GM19023 (cell line): ENCODE data around the gene JDP2.

Experiments
- ATAC-seq: cut with Tn5 transposase; IDR thresholded peaks from one replicate; pipeline ENCODE4 v1.9.1; 2021; ENCODE audit warnings: mild to moderate bottlenecking, moderate library complexity; ENCODE audit not compliant: unreplicated experiment

JDP2 gene

DNA sequence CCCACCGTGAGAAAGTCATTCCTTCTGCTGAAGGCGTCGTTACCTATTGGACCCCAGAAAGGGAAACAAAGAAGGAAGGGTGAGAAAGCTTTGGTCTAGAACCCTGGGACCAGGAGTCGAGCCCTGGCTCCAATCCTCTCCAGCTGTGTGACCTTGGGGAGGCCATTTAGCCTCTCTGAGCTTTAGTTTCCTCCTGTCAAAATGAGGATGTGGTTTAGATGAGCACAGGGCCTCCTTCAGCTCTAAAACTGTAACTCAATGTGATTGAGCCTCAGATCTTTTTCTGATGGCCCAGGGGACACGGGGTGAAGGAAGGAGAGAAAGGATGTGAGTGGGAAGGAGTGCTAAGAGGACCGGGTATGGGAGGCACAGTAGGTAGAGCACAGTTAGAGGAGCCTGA lies 7.7 kb downstream of the JDP2 start:
- no peak for ATAC-seq

DNA sequence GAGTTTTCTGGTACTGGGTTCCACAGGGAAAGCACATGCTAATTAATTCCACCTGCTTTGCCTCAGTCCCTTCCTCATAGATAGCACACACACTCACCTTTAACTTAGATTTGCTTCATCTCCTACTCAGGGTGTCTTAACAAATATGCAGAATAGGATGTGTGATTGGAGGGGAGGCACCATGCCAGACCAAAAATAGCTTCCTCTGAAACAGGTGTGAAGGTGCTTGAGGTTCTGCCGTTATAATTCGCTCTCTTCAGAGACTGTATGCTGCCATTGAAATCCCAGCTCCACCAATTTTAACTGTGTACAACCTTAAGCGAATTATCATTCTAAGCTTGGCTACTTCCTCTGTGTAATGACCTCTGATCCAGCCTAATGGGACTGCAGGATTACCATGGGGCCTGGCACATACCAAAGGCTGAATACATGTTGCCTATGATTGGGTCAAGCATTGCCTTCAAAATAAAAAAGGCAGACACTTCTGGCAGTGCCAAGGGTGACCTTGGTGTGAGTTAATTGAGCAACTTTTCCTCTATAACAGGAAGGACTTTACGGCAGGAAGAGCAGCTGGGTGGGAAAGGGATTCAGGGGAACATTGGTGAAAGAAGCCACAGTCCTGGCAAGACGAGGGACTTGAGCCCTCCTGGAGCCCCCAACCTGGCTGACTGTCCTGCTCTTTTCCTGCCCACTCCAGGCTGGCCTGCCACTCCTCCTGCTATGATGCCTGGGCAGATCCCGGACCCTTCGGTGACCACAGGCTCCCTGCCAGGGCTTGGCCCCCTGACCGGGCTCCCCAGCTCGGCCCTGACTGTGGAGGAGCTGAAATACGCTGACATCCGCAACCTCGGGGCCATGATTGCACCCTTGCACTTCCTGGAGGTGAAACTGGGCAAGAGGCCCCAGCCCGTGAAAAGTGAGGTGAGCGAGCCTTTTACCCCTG lies 9.7 kb downstream of the JDP2 start:
- ATAC-seq = no peak

DNA sequence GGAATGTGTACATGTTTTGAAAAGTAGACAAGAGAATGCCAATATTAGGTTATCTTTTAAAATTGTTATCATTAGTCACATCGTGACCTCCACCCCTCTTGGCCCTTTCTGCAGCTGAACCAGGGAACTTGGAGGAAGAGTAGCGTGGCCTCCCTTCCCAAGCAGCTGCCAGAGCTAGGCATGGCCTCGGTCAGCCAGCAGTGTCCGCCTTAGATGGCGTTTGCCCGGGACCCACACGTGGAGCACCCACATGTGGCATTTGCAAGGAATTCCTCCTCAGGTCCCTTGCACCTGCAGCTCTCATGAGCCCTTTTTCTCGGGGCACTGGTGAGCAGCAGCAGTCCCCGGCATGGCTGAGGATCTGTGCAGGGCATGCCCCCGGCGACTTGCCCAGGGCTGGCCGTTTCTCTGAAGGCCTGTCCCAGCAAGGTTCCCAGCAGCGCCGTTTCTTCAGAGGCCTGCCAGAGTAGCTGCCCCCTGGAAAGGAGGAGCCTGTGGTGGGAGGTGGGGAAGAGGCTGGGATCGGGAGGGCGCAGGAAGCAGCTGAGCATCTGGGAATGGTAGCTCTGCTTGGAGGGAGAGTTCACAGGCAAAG lies 10.8 kb downstream of the JDP2 start:
- no peak for ATAC-seq

DNA sequence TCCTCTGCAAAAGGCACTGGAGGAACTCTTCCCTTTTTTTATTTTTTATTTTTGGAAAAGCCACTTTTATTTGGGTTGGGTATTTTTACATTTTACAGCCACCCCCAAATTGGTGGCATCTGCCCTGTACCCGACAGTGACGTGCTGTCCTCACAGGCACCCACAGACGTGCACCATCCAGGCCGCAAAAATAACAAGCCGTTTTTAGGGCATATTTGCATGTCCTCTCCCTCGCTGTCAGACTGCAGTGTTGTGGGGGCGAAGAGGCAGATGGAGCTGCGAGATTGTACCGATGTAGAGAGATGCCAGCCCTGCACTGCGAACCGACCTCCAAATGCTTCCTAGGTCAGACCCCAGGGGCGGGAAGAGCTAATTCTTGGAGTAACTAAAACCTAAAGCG lies 12.2 kb downstream of the JDP2 start:
- ATAC-seq = no peak

DNA sequence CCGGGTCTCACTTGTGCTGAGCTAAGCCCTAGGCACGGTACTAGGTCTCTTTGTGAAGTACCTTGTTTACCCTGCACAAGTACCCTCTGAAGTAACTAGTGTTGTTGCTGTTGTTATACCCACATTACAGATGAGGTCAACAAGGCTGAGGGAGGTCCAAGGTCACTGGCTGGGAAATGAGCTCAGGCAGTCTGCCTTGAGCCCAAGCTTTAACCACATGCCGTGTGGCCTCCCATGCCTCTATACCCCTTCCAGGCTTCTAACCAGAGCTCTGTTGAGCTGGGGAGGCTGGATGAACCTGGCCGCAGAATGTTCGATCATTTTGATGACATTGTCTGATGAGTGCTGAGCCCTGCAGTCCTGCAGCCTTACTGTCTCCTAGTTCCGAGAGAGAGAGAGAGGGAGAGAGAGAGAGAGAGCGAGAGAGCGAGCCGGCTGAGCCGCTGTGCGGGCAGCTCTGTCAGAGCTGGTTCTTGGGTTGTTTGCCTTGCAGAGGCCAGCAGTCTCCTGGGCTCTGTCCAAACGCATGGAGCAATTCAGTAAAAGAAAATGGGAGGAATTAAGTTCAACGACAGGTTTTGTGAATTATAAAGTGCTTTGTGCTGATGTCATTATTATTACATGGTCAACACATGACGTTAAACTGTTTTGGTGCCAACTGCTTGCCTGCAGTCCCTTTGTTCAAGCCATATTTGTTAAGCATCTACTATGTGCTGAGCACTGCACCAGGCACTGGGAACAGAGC lies 13.1 kb downstream of the JDP2 start:
- ATAC-seq = no peak

DNA sequence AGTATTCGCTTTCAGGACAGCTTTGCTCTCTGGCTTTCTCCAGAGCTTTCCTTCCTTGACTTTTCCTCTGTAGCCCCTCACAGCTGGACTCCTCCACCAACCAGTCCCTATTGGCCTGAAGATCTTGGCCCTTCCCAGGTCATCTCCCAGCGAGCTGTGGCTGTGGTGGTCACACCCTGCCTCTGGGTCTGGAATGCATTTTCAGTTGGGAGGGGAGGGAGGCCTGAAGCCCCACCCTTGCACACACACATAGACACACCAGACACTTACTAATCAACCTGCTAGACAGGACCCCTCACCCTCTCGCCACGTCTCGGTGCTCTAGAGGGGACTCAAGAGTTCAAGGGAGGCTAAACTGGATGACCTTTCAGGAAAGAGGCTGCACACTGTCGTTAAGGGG lies 13.9 kb downstream of the JDP2 start:
- no peak for ATAC-seq

DNA sequence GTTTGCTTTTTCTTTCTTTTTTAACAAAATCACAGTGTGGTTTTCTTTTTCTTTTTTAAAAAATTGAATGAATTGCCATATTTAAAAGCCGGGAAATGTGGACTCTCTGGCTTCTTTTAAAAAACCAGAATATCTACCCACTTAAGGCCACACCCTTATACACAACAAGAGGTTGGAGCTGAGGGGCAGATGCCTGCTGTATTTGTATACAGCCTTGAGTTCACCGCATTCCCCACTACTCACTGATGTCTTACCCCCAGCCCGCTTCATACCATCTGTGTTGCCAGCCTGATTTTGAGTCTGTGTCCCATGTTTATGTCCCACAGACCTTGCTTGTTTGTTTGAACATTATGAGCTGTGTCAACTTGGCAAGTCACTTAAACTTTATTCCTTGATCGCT lies 14.3 kb downstream of the JDP2 start:
- ATAC-seq = no peak

DNA sequence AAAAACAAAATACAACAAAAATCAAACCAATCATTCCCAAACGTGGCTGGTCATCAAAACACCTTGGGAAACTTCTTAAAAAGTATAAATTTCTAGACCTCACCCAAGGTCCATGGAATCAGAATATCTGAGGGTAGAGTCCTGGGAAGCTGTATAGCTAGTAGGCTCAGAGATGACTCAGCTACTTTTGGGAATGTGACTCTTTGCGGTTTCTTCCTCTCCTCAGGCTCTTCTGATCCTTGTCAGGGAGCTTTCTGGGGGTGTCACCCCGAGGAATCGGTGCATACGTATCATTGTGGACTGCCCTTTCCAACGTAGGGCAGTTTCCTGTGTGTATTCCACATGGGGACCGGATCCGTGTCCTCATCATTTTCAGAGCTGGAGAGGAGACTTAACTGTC lies 14.8 kb downstream of the JDP2 start:
- no peak for ATAC-seq

DNA sequence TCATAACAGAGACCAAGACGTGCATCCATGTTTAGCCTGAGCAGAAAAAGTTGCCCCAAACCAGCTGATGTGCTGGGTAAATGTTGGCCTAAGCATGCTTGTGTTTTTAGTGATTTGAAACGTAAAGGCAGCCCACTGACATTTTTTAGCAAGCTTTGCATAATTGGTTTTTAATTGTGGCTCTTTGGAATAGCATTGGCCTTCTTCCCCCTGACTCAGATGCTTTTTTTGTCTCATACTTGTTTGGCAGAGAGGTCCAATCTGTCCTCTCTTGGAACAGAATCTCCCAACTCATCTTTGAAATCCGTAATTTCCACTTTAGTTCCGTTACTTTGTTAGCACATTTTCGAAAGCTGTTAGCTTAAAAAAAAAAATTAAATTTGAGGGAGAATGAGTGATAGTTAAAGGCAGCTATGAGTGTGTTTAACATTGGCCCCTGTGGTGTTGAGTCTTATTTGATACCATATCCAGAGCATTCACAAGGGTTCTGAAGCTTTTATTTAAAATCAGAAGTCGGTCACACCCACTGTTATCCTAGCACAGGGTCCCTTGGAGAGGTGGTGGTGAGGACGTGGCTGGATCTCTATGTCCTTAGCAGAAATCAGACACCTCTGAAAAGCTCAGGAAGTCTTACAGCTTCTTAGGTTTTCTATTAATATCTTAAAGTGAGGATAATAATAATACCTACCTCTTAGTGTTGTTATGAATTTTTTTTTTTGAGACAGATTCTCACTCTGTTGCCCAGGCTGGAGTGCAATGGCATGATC lies 15.6 kb downstream of the JDP2 start:
- no peak for ATAC-seq

DNA sequence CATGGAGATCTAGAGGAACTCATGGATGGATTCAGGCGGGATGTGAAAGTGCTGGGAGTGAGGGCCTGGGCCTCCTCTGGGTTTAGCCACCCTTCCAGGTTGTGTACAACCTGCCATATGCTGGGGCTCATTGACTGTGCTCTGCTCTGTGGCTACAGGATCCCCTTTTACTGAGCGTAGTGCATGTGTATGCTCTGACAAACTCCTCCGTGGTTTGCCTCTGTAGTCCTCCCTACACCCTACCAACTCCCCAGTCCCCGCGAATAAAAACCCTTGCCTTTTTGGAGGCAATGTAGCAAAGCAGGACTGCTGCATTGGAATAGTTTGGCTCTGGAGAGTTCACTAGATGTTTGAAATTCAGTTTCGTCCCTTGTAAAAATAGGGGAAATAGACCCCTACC lies 17.4 kb downstream of the JDP2 start:
- no peak for ATAC-seq

DNA sequence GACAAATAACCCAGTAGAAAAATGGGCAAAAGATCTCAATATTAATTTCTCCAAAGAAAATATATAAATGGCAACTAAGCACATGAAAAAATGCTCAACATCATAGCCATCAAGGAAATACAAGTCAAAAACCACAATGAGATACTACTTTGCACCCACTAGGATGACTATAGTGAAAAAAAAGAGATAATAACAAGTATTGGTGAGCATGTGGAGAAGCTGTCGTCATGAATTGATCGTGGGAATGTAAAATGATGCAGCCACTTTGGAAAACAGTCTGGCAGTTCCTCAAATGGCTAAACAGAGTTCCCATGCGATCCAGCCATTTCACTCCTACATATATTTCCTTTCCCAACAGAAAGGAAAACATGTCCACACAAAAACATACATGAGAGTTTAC lies 18.1 kb downstream of the JDP2 start:
- no peak for ATAC-seq

DNA sequence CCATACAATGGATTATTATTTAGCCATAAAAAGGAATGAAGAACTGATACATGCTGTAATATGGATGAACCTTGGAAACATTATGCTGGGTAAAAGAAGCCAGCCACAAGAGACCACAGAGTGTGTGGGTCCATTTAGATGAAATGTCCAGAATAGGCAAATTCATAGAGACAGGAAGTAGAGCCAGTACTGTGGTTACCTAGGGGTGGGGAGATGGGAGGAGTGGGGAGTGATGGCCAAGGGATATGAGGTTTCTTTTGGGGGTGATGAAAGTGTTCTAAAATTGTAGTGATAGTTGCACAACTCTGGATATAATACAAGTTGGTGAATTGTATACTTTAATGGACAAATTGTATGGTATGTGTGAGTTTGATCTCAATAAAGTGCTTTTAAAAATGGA lies 18.6 kb downstream of the JDP2 start:
- no peak for ATAC-seq

DNA sequence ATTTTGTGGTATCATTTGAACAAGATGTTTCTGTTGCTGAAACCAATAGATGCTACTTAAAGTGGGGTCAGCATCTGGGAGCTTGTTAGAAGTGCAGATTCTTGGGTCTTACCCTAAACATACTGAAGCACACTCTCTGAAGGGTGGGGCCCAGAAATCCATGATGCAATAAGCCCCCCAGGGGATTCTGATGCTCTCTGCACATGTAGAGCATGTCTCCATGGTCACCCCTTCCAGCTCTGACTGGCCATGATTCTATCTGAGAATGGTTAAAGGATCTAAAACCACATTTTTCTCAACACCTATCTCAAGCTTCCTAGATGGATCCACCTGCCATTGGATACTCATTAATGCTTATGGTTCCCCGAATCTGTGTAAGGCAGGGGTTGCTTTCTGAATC lies 20.4 kb downstream of the JDP2 start:
- ATAC-seq = no peak

DNA sequence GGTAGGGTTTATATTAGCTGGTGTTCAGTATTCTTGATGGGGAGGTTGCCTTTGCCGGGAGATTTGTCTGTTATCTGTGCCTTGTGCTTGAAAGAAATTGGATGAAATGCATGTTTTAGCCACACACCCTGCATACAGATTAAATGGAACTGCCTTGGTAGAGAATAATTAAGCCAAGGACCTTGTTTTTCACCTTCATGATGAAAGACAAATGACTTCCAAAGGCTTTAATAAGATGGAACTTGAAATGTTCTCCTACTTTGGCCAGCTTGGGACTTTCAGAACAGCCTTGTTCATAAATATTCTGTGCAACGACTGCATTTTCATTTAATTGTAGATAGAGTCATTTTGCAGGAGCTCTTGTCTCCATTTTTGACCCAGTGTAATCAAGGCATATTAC lies 21.2 kb downstream of the JDP2 start:
- ATAC-seq = no peak

DNA sequence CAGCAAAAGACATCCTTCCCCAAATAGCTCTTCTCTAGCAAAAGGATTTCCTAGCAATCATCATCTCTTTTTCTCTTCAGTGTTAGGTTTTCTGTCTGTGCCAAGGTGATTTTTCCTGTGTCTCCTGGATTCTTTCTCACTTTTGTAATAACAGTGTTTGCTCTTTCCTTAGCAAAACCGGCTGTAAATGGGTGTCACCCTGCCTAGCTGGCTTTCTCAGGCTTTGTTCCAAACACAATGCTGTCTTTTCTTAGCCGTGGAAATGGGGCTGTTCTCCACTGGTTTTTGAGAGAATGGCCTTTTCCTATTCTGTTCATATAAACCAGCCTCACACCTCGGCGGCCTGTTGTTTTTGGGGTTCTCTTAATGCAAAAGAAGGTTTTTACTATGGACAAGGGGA lies 21.9 kb downstream of the JDP2 start:
- ATAC-seq = no peak

DNA sequence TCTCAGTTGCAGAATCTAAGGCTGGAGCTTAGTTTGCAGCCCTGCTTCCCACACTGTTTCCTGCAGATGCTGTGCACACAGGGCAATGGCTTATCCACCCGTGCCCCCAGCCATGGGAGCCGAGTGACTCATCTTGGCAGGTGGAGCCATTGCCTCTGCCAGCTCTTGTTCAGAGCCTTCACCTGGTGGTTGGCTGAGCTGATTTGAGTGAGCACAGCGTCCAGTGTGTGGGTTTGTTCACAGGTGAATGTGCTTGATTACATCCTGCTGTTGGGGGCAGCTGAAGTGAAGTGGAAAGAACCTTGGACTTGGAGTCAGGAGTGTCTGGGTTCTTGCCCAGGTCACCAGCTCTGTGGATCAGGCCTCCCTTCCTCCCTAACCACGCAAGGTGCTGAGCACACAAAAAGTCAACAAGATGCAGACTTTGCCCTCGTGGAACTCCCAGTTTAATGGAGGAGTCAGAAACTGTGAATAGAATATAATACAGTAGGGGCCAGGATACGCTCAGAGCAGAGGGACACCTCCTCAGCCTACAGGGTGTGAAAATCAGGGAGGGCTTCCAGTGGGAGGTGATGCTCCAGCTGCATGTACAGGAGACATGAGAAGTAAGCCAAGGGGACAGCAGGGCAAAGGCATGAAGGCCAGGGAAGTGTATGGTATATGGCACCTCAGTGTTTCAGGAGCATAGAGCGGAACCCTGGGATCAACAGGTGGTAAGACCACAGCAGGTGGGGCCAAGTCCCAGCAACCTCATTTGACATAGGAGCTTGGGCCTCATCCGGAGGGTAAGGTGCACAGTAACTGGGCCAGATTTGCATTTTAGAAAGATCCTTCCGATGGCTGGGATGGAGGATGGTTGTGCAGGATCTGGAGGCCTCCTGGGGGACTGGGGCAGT lies 22.8 kb downstream of the JDP2 start:
- ATAC-seq = no peak

DNA sequence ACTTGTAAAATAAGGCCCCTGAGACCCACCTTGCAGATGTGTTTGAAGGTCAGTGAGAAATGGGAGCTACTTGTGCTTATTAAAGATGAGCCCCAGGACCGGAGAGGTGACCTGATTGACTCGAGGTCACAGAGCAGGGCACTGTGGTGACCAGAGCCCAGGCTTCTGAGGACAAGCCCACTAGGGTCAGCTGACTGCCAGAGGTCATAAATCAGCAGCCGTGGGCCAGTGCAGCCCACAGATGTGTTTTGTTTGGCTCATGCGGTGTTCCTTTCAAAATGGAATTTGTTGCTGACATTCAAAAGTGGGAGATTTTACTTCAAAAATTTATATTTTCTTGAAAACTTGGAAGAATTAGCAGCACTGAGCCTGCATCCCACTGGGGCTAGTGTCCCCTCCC lies 24.5 kb downstream of the JDP2 start:
- ATAC-seq = no peak

DNA sequence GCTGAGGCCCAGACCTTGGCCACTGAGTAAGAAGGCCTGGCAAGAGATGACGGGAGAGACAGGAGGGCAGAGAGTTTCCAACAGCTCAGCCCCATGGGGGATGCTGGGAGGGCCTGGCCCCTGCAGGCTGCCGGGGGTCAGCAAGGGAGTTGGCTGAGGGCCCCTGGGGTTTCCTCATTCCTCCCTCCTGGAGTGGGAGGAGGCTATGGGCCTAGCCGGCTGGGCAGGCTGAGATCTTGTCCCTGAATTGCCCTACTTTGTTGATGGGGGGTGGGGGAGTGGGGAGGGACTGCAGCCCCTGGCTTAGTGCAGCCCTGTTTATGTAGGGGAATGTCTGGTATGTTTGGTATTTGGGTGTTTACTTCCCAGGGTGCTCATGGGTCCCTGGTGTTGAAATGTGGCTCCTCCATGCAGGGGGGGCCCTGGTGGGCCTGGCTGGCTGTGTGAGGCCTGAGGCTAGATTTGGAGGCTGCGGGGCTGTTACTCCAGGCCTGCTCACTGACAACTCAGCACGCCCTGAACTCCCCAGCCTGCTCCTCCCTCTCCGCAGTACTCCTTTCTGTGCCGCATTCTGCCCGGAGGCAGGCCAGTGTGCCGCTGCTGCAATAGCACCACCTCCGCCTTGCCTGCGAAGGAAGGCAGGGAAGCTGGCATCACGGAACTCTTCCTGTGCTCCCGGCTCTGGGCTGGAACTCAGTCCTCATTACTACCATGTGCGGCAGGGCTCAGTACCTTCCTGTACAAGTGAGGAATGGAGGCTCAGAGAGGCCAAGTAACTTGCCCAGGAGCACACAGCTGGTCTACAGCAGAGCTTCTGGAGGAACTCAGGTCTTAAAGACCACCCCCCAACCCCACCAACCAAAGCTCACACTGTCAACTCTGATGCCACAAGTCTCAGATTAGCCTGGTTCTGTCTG lies 25.3 kb downstream of the JDP2 start:
- peak; percentile 8 for ATAC-seq

DNA sequence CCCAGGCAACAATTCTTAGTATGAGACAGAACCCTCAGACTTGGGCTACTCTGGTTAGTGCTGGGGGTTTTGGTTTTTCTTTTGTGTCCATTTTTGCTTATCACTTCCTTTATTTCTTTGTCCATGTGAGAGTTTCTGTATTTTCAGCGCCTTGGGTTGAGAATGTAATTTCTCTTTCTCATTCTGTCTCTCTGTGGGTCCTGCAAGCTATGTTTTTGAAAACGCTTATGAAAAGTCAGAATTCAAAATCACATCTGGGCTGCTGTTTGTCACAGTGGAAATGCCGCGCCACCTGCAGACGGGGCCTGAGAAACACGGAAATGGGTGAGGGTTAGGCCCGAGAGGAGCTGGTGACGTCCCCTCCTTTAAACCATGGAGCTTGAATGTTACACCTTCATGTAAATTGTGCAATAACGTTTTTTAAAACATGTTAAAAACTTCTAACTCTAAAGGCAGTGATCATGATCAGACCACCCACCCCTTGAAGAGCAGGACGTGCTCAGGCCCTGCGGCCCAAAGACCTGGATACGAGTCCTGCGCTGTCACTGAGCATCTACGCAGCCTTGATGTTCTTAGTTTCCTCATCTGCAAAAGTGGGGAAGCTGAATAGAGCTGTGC lies 26.1 kb downstream of the JDP2 start:
- peak; percentile 45 for ATAC-seq
